Measurements from ENCODE around the gene RFX5. TPM values are rescaled to one million over a fixed set of nuclear protein-coding genes. Genes with fewer than 3 reads are reported as not detected.

RFX5 gene
- total RNA-seq, 6 donors from 2014 or later, result 31.5 to 55.5 (median 43.2) TPM

GRCh38 chr1:151386002-151386401 lies 39.0 kb upstream of the RFX5 start:
- H3K36me3 ChIP-seq, result no peaks in the 10 kb centered on the region
- DNase-seq, result no peak
- ATAC-seq (ENCODE audit: low FRiP score in 2 of 2), result no peak
- WGBS, 2 donors, result 84 to 97% methylated on average over 2 of the region's 2 CpGs
- no peaks in the 10 kb centered on the region for H3K9me3 ChIP-seq
- H3K4me3 ChIP-seq, result no peak overlapping the region
- H3K27me3 ChIP-seq, result no peaks in the 10 kb centered on the region
- no peak overlapping the region for H3K27ac ChIP-seq
- H3K4me1 ChIP-seq, result no peaks in the 10 kb centered on the region
- TF ChIP-seq EP300 (IDR thresholded peaks at IDR 0.05) (no peak), POLR2A (IDR thresholded peaks at IDR 0.05) (no peak), POLR2AphosphoS5 (IDR thresholded peaks at IDR 0.05) (no peak), CTCF (IDR thresholded peaks at IDR 0.05) (no peak)

GRCh38 chr1:151384584-151384983 lies 37.5 kb upstream of the RFX5 start:
- no peak overlapping the region for H3K4me3 ChIP-seq
- H3K36me3 ChIP-seq, result no peaks in the 10 kb centered on the region
- no peaks in the 10 kb centered on the region for H3K4me1 ChIP-seq
- no peaks in the 10 kb centered on the region for H3K27me3 ChIP-seq
- DNase-seq (no peak), ATAC-seq (ENCODE audit: low FRiP score in 2 of 2) (no peak)
- WGBS, 2 donors, result 68 to 75% methylated on average over 3 of the region's 3 CpGs
- TF ChIP-seq CTCF (IDR thresholded peaks at IDR 0.05), result no peak
- no peak for TF ChIP-seq POLR2A (IDR thresholded peaks at IDR 0.05)
- TF ChIP-seq POLR2AphosphoS5 (IDR thresholded peaks at IDR 0.05), result no peak
- no peak for TF ChIP-seq EP300 (IDR thresholded peaks at IDR 0.05)
- H3K9me3 ChIP-seq, result no peaks in the 10 kb centered on the region
- no peak overlapping the region for H3K27ac ChIP-seq

GRCh38 chr1:151377150-151377884 lies 30.3 kb upstream of the RFX5 start:
- DNase-seq (peak in 1 of 2 donors; percentile 35), ATAC-seq (ENCODE audit: low FRiP score in 2 of 2) (no peak)
- H3K36me3 ChIP-seq, result no peaks in the 10 kb centered on the region
- no peak overlapping the region for H3K4me3 ChIP-seq
- H3K27me3 ChIP-seq, result no peaks in the 10 kb centered on the region
- H3K9me3 ChIP-seq, result no peaks in the 10 kb centered on the region
- H3K27ac ChIP-seq, result no peak overlapping the region
- H3K4me1 ChIP-seq, result peaks cover 5 to 10% (median 9%) of the 10 kb centered on the region in 4 donors
- WGBS, 2 donors, result 60 to 80% methylated on average over 3 of the region's 3 CpGs
- no peak for TF ChIP-seq CTCF (IDR thresholded peaks at IDR 0.05)
- no peak for TF ChIP-seq POLR2A (IDR thresholded peaks at IDR 0.05)
- no peak for TF ChIP-seq EP300 (IDR thresholded peaks at IDR 0.05)
- TF ChIP-seq POLR2AphosphoS5 (IDR thresholded peaks at IDR 0.05), result no peak

GRCh38 chr1:151373196-151373595 lies 26.1 kb upstream of the RFX5 start:
- Histone ChIP-seq H3K4me1 (peaks cover 30 to 50% (median 41%) of the 10 kb centered on the region in 4 donors), H3K4me3 (no peak overlapping the region), H3K27me3 (no peaks in the 10 kb centered on the region), H3K27ac (peak overlapping the region in 2 of 4 donors; percentile 84 to 89), H3K36me3 (peaks cover 0 to 8% (median 4%) of the 10 kb centered on the region in 4 donors), H3K9me3 (no peaks in the 10 kb centered on the region)
- DNase-seq (no peak), ATAC-seq (ENCODE audit: low FRiP score in 2 of 2) (no peak)
- WGBS, 2 donors, result 76 to 85% methylated on average over 10 to 14 of the region's 14 CpGs
- TF ChIP-seq POLR2AphosphoS5 (IDR thresholded peaks at IDR 0.05), result no peak
- no peak for TF ChIP-seq EP300 (IDR thresholded peaks at IDR 0.05)
- no peak for TF ChIP-seq POLR2A (IDR thresholded peaks at IDR 0.05)
- TF ChIP-seq CTCF (IDR thresholded peaks at IDR 0.05), result no peak

All from upper lobe of left lung (tissue), 6 donors.